HepG2 (cell line): ENCODE measurements around the gene CBLB. TPM values are rescaled to one million over a fixed set of nuclear protein-coding genes. Genes with fewer than 3 reads are reported as not detected.

Experiments
- ATAC-seq: fragments of 200-7000 bp; cut with Tn5 transposase; 3 replicates; pipeline ENCODE4 v1.9.1; 2020; ENCODE audit warnings: mild to moderate bottlenecking, moderate library complexity
- BruUV-seq: library from RNA; stranded (reverse); fragments of 400-500 nt; replicated peaks from 2 replicates; lab custom pipeline; 2021; lab: Mats Ljungman, UMichigan
- CTCF ChIA-PET: fragments of 300-600 bp; formaldehyde crosslinking; extraction: SDS; loops from one replicate; lab custom pipeline; 2021; ENCODE audit warnings: low total read pairs, inconsistent platforms, low intra/inter-chr PET ratio; lab: Yijun Ruan, JAX
- POLR2A ChIA-PET: fragments of 350-600 bp; sonication (Branson Sonifier 250); formaldehyde crosslinking; loops from one replicate; lab custom pipeline; 2020; ENCODE audit warnings: antibody characterized with exemption, inconsistent platforms; lab: Yijun Ruan, JAX
- DNase-seq: peaks from one replicate; pipeline ENCODE4 v3.0.0-alpha.2; 2015; ENCODE audit warnings: low spot score
- FAIRE-seq: peaks from 3 replicates; lab custom pipeline; 2011; peaks lifted over from hg19 to GRCh38; lab: Jason Lieb, UNC
- H2AFZ ChIP-seq: one replicate; pipeline ENCODE4 v1.6.1; 2011; ENCODE audit warnings: low read length, inconsistent platforms
- H3K27ac ChIP-seq: fragments of 300-600 bp; 3 replicates; pipeline ENCODE4 v1.8.0; 2011; ENCODE audit warnings: mixed run types, mild to moderate bottlenecking, mixed read lengths, low read length, inconsistent platforms; ENCODE audit not compliant: insufficient read depth; ENCODE audit errors: extremely low read length
- H3K27me3 ChIP-seq, 2 experiments: fragments of 200-600 bp in 1 of 2; 2 replicates in 1 of 2; 3 replicates in 1 of 2; pipeline versions ENCODE4 v1.6.0 to v1.8.0; 2011; ENCODE audit warnings: low read length in 2 of 2, mild to moderate bottlenecking in 2 of 2, moderate library complexity in 2 of 2, inconsistent platforms in 1 of 2; ENCODE audit not compliant: insufficient read depth in 2 of 2, control insufficient read depth in 1 of 2
- H3K36me3 ChIP-seq, 2 experiments: fragments of 200-600 bp in 1 of 2; replicated peaks in 1 of 2; 2 replicates in 1 of 2; 3 replicates in 1 of 2; pipeline versions ENCODE4 v1.5.1 to v1.8.0; 2011; ENCODE audit warnings: low read length in 2 of 2, inconsistent platforms in 1 of 2; ENCODE audit not compliant: insufficient read depth in 2 of 2, control insufficient read depth in 1 of 2
- H3K4me1 ChIP-seq: 2 replicates; pipeline ENCODE4 v1.5.1; 2012; ENCODE audit warnings: low read length, inconsistent platforms; ENCODE audit not compliant: insufficient read depth
- H3K4me2 ChIP-seq: 2 replicates; pipeline ENCODE4 v1.6.0; 2011; ENCODE audit warnings: low read depth, low read length, inconsistent platforms
- H3K4me3 ChIP-seq, 3 experiments: fragments of 200-600 bp in 1 of 3; sonication (generic), shearing (Covaris generic) in 1 of 3; replicated peaks in 1 of 3; 2 replicates each; pipeline ENCODE4 v1.5.1; 2011 to 2016; ENCODE audit warnings: low read length in 3 of 3, inconsistent platforms in 2 of 3, low read depth in 2 of 3, mild to moderate bottlenecking in 2 of 3, control low read depth in 1 of 3, mixed read lengths in 1 of 3; ENCODE audit not compliant: insufficient read depth in 1 of 3
- H3K79me2 ChIP-seq: one replicate; pipeline ENCODE4 v1.6.1; 2011; ENCODE audit warnings: low read length, inconsistent platforms; ENCODE audit not compliant: insufficient read depth
- H3K9ac ChIP-seq: 2 replicates; pipeline ENCODE4 v1.6.0; 2011; ENCODE audit warnings: mild to moderate bottlenecking, low read depth, low read length, inconsistent platforms; ENCODE audit not compliant: insufficient read depth
- H3K9me3 ChIP-seq: 2 replicates; pipeline ENCODE4 v1.5.1; 2012; ENCODE audit warnings: mild to moderate bottlenecking, low read length
- H4K20me1 ChIP-seq: 2 replicates; pipeline ENCODE4 v1.6.0; 2011; ENCODE audit warnings: inconsistent platforms, mild to moderate bottlenecking, low read length, moderate library complexity; ENCODE audit not compliant: insufficient read depth
- AGO2 ChIP-seq: fragments of 200-400 bp; formaldehyde crosslinking; optimal IDR thresholded peaks from 2 replicates; pipeline ENCODE3; 2017; ENCODE audit warnings: mild to moderate bottlenecking, low read depth, low read length, moderate library complexity
- ARID2 ChIP-seq: sonication (generic); formaldehyde crosslinking; IDR thresholded peaks from 2 replicates; pipeline ENCODE4 v1.8.1; 2022; ENCODE audit warnings: mild to moderate bottlenecking, missing genetic modification reagents, borderline replicate concordance
- DR1 ChIP-seq: sonication (generic); formaldehyde crosslinking; IDR thresholded peaks from 2 replicates; pipeline ENCODE4 v1.8.0; 2021; ENCODE audit warnings: mild to moderate bottlenecking, missing genetic modification reagents, inconsistent platforms
- KMT2B ChIP-seq: IDR thresholded peaks from 2 replicates; pipeline ENCODE4 v1.6.1; 2016; ENCODE audit warnings: missing genetic modification reagents, missing compliant biosample characterization
- MBNL3 ChIP-seq: fragments of 250-450 bp; sonication (Bioruptor Pico); conservative IDR thresholded peaks from 2 replicates; pipeline ENCODE4 v1.8.0; 2022; ENCODE audit warnings: mild to moderate bottlenecking, inconsistent platforms
- NR2F1 ChIP-seq, 2 experiments: fragments of 450-650 bp in 1 of 2; formaldehyde crosslinking in 1 of 2; IDR thresholded peaks; 2 replicates each; pipeline versions ENCODE4 v1.5.0 to v1.6.1; 2016 to 2020; ENCODE audit warnings: mild to moderate bottlenecking in 1 of 2, missing compliant biosample characterization in 1 of 2, missing genetic modification reagents in 1 of 2, moderate library complexity in 1 of 2
- SATB2 ChIP-seq: sonication (generic); formaldehyde crosslinking; IDR thresholded peaks from 2 replicates; pipeline ENCODE4 v1.5.0; 2020; ENCODE audit warnings: missing genetic modification reagents
- STAG1 ChIP-seq: sonication (generic); formaldehyde crosslinking; IDR thresholded peaks from 2 replicates; pipeline ENCODE4 v1.4.0; 2020; ENCODE audit warnings: missing genetic modification reagents
- ZBTB1 ChIP-seq: sonication (generic); formaldehyde crosslinking; IDR thresholded peaks from 2 replicates; pipeline ENCODE4 v1.4.0; 2020; ENCODE audit warnings: missing genetic modification reagents, borderline replicate concordance
- ZNF382 ChIP-seq: sonication (generic); formaldehyde crosslinking; IDR thresholded peaks from 2 replicates; pipeline ENCODE4 v1.5.0; 2020; ENCODE audit warnings: missing genetic modification reagents, mild to moderate bottlenecking, borderline replicate concordance
- WGBS: methylation state at CpG from one replicate; pipeline ENCODE4 v1.1.6; 2017; ENCODE audit warnings: low lambda C conversion rate; 5-methylcytosine and 5-hydroxymethylcytosine counted together
- in situ Hi-C: cut with HindIII; loops from 2 replicates; pipeline ENCODE4 v1.10.0; 2017; ENCODE audit warnings: low pct_unique_long_range_greater_than_20kb; ENCODE audit not compliant: extremely low pct_ligation_motif_present
- intact Hi-C: fragments of 100-400 bp; cut with micrococcal nuclease; formaldehyde crosslinking; loops from one replicate; pipeline ENCODE4 v1.10.0; 2022; ENCODE audit not compliant: unreplicated experiment
- polyA plus RNA-seq, 8 experiments: library from polyadenylated mRNA; depleted of rRNA in 3 of 8; stranded (reverse) in 7 of 8; unstranded in 1 of 8; fragments of >200 nt; fragmentation: Illumina TruSeq in 4 of 8; extraction: Trizol in 4 of 8; gene quantifications; 2 replicates each; pipeline versions ENCODE4 v1.2.1 to v1.2.3, GENCODE V29; 2011 to 2016; ENCODE audit warnings: low read depth in 4 of 8, missing spikeins in 1 of 8, mixed read lengths in 1 of 8; ENCODE audit not compliant: insufficient read depth in 1 of 8
- total RNA-seq, 5 experiments: library from RNA; depleted of rRNA; stranded (reverse); fragments of >200 nt; fragmentation: Illumina TruSeq; extraction: Trizol; gene quantifications; 2 replicates each; pipeline ENCODE4 v1.2.3, GENCODE V29; 2016; ENCODE audit warnings: low read depth in 1 of 5
- TF ChIP-seq, protein P1 (sequence below): sonication (generic); formaldehyde crosslinking; IDR thresholded peaks from 2 replicates; pipeline ENCODE4; 2020; ENCODE audit warnings: missing genetic modification reagents, mild to moderate bottlenecking, borderline replicate concordance
- TF ChIP-seq, protein P2 (sequence below): sonication (generic); formaldehyde crosslinking; IDR thresholded peaks from 2 replicates; pipeline ENCODE4 v1.8.1; 2022; ENCODE audit warnings: low read depth, mild to moderate bottlenecking, missing genetic modification reagents

The CBLB gene
- total and polyA plus RNA-seq, 2 of the 13 experiments (the other 11 are each of a cell fraction or from before 2014, with no cell fraction given) = 9.8 to 16.4 TPM

DNA sequence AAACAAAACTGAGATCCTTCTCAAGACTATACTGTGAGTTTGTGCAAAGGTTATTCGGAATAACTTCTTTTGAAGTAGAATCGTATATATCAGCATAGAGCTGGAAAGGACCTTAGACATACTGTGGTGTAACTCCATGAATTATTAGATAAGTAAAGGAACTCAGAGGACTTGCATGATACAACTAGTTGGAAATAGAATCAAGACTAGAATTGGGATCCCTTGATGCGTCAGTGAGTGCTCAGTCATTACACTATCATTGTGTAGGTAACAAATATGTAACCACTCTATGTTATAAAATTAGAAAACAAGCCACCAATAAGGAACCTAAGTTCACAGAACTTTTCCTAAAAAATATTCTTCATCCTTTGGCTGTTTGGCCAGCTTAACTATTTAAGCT is 61.1 kb downstream of the CBLB start:
- H3K27me3 ChIP-seq = no peaks in the 10 kb centered on the region
- ATAC-seq = no peak
- H3K79me2 ChIP-seq = peaks cover 3% of the 10 kb centered on the region
- no peak overlapping the region for H3K27ac ChIP-seq
- H3K9me3 ChIP-seq = no peaks in the 10 kb centered on the region
- H3K36me3 ChIP-seq = no peaks in the 10 kb centered on the region
- CTCF ChIA-PET = no interaction called here
- FAIRE-seq = no peak
- H4K20me1 ChIP-seq = peaks cover 6% of the 10 kb centered on the region; the same call in 1 of the 2 replicates
- H2AFZ ChIP-seq = no peak overlapping the region
- peaks cover 29% of the 10 kb centered on the region for H3K4me1 ChIP-seq
- no peak overlapping the region for H3K4me2 ChIP-seq
- POLR2A ChIA-PET = no interaction called here
- H3K4me3 ChIP-seq = no peak overlapping the region
- BruUV-seq = no TSS peak
- in situ Hi-C loops (no loop called here), intact Hi-C loops (loop anchor here (5.0 kb wide), 1 partner anchor 60 kb away; the partner anchor contains the start of gene CBLB)
- DNase-seq = no peak
- H3K9ac ChIP-seq = no peak overlapping the region
- 96% methylated on average over 3 of the region's 3 CpGs for WGBS
- TF ChIP-seq MBNL3 (CRISPR knock-in tag) = no peak
- TF ChIP-seq ZBTB1 = no peak
- TF ChIP-seq NR2F1 (CRISPR knock-in tag; IDR thresholded peaks at IDR 0.05) = no peak
- TF ChIP-seq SATB2 = no peak
- TF ChIP-seq KMT2B = no peak
- TF ChIP-seq STAG1 (CRISPR knock-in tag) = no peak
- TF ChIP-seq AGO2 = no peak
- TF ChIP-seq ZNF382 = no peak
- TF ChIP-seq, protein P1, sequence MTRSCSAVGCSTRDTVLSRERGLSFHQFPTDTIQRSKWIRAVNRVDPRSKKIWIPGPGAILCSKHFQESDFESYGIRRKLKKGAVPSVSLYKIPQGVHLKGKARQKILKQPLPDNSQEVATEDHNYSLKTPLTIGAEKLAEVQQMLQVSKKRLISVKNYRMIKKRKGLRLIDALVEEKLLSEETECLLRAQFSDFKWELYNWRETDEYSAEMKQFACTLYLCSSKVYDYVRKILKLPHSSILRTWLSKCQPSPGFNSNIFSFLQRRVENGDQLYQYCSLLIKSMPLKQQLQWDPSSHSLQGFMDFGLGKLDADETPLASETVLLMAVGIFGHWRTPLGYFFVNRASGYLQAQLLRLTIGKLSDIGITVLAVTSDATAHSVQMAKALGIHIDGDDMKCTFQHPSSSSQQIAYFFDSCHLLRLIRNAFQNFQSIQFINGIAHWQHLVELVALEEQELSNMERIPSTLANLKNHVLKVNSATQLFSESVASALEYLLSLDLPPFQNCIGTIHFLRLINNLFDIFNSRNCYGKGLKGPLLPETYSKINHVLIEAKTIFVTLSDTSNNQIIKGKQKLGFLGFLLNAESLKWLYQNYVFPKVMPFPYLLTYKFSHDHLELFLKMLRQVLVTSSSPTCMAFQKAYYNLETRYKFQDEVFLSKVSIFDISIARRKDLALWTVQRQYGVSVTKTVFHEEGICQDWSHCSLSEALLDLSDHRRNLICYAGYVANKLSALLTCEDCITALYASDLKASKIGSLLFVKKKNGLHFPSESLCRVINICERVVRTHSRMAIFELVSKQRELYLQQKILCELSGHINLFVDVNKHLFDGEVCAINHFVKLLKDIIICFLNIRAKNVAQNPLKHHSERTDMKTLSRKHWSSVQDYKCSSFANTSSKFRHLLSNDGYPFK (CRISPR knock-in tag) = no peak
- TF ChIP-seq, protein P2, sequence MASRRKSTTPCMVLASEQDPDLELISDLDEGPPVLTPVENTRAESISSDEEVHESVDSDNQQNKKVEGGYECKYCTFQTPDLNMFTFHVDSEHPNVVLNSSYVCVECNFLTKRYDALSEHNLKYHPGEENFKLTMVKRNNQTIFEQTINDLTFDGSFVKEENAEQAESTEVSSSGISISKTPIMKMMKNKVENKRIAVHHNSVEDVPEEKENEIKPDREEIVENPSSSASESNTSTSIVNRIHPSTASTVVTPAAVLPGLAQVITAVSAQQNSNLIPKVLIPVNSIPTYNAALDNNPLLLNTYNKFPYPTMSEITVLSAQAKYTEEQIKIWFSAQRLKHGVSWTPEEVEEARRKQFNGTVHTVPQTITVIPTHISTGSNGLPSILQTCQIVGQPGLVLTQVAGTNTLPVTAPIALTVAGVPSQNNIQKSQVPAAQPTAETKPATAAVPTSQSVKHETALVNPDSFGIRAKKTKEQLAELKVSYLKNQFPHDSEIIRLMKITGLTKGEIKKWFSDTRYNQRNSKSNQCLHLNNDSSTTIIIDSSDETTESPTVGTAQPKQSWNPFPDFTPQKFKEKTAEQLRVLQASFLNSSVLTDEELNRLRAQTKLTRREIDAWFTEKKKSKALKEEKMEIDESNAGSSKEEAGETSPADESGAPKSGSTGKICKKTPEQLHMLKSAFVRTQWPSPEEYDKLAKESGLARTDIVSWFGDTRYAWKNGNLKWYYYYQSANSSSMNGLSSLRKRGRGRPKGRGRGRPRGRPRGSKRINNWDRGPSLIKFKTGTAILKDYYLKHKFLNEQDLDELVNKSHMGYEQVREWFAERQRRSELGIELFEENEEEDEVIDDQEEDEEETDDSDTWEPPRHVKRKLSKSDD (CRISPR knock-in tag) = no peak
- TF ChIP-seq ARID2 (CRISPR knock-in tag) = no peak
- no peak for TF ChIP-seq DR1
